Peyer's patch (tissue), 4 donors: ENCODE measurements around the gene NEB.

Experiments used
- CTCF ChIP-seq, 6 experiments: fragments of 450-650 bp in 4 of 6; fragments of 200-600 bp in 2 of 6; sonication (generic) in 1 of 6; IDR thresholded peaks; one replicate each; pipeline ENCODE4 v1.5.1; 2017 to 2019; ENCODE audit warnings: antibody characterized with exemption in 6 of 6, mild to moderate bottlenecking in 3 of 6, moderate library complexity in 1 of 6
- POLR2A ChIP-seq, 2 donors: fragments of 450-650 bp; IDR thresholded peaks; one replicate each; pipeline ENCODE4 v1.5.1; 2017; ENCODE audit warnings: antibody characterized with exemption in 2 of 2, mild to moderate bottlenecking in 2 of 2, moderate library complexity in 2 of 2

GRCh38 chr2:151525821-151526373 is 208.4 kb downstream of the NEB start:
- TF ChIP-seq CTCF (IDR thresholded peaks at IDR 0.05) (no peak), POLR2A (IDR thresholded peaks at IDR 0.05) (no peak)
